ENCODE results near the gene RPP25L. TPM values are rescaled to one million over a fixed set of nuclear protein-coding genes. Genes with fewer than 3 reads are reported as not detected.

The RPP25L gene
- total RNA-seq, 4 donors from 2014 or later, result 25.1 to 37.4 (median 28.0) TPM

GRCh38 chr9:34565856-34566255 is 46.0 kb downstream of the RPP25L start:
- no peak for DNase-seq
- H3K4me3 ChIP-seq, result no peak overlapping the region
- 70 to 76% methylated on average over 5 to 8 of the region's 8 CpGs for WGBS, 2 donors
- no peaks in the 10 kb centered on the region for H3K36me3 ChIP-seq
- H3K27ac ChIP-seq, result no peak overlapping the region
- TF ChIP-seq POLR2A (IDR thresholded peaks at IDR 0.05), result no peak
- TF ChIP-seq, protein P1, sequence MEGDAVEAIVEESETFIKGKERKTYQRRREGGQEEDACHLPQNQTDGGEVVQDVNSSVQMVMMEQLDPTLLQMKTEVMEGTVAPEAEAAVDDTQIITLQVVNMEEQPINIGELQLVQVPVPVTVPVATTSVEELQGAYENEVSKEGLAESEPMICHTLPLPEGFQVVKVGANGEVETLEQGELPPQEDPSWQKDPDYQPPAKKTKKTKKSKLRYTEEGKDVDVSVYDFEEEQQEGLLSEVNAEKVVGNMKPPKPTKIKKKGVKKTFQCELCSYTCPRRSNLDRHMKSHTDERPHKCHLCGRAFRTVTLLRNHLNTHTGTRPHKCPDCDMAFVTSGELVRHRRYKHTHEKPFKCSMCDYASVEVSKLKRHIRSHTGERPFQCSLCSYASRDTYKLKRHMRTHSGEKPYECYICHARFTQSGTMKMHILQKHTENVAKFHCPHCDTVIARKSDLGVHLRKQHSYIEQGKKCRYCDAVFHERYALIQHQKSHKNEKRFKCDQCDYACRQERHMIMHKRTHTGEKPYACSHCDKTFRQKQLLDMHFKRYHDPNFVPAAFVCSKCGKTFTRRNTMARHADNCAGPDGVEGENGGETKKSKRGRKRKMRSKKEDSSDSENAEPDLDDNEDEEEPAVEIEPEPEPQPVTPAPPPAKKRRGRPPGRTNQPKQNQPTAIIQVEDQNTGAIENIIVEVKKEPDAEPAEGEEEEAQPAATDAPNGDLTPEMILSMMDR (IDR thresholded peaks at IDR 0.05), result no peak
- H3K27me3 ChIP-seq, result peaks cover 0 to 60% (median 0%) of the 10 kb centered on the region in 4 donors
- peaks cover 0 to 4% (median 0%) of the 10 kb centered on the region in 3 donors for H3K4me1 ChIP-seq
- H3K9me3 ChIP-seq, result no peaks in the 10 kb centered on the region
- intact Hi-C loops (cut with DNase I), result no loop called here

DNA sequence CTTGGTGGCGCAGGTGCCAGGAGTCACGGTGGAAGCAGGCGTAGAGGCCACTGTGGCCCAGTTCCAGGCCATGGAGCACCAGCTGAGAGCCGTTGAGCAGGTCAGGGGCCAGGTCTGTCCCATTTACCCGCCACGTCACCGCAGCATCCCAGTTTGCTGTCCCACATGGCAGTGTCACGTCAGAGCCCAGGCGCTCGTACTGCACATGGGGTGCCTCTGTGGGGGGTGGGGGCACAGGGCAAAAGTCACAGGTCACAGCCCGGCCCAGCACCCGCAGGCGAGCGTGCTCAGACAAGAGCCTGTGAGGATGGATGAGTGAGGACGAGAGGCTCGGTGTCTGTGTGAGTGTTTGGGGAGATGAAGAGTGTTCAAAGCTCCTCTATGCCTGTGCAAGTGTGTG is 47.3 kb downstream of the RPP25L start:
- H3K9me3 ChIP-seq, result no peaks in the 10 kb centered on the region
- no peak for DNase-seq
- H3K36me3 ChIP-seq, result no peaks in the 10 kb centered on the region
- H3K27me3 ChIP-seq, result peaks cover 0 to 72% (median 2%) of the 10 kb centered on the region in 4 donors
- TF ChIP-seq POLR2A (IDR thresholded peaks at IDR 0.05), result no peak
- TF ChIP-seq, protein P1 (IDR thresholded peaks at IDR 0.05), result no peak
- peaks cover 0 to 10% (median 0%) of the 10 kb centered on the region in 3 donors for H3K4me1 ChIP-seq
- WGBS, 2 donors, result 89 to 90% methylated on average over 9 to 14 of the region's 16 CpGs
- H3K4me3 ChIP-seq, result no peak overlapping the region
- no peak overlapping the region for H3K27ac ChIP-seq
- intact Hi-C loops (cut with DNase I), result no loop called here

- TF ChIP-seq, protein P1 (IDR thresholded peaks at IDR 0.05), result no peak
- no peak for TF ChIP-seq POLR2A (IDR thresholded peaks at IDR 0.05)
- Histone ChIP-seq H3K4me1 (peaks cover 0 to 19% (median 0%) of the 10 kb centered on the region in 3 donors), H3K9me3 (no peaks in the 10 kb centered on the region), H3K27me3 (peaks cover 0 to 82% (median 3%) of the 10 kb centered on the region in 4 donors), H3K4me3 (no peak overlapping the region), H3K27ac (no peak overlapping the region), H3K36me3 (no peaks in the 10 kb centered on the region)
- WGBS, 2 donors, result 54 to 65% methylated on average over 5 of the region's 5 CpGs
- intact Hi-C loops (cut with DNase I), result no loop called here
- no peak for DNase-seq
These were observed 48.6 kb downstream of the RPP25L start for GRCh38 chr9:34563262-34563661.

- Histone ChIP-seq H3K27ac (no peak overlapping the region), H3K9me3 (no peaks in the 10 kb centered on the region), H3K4me1 (peaks cover 0 to 19% (median 0%) of the 10 kb centered on the region in 3 donors), H3K36me3 (no peaks in the 10 kb centered on the region), H3K4me3 (no peak overlapping the region), H3K27me3 (peaks cover 0 to 82% (median 3%) of the 10 kb centered on the region in 4 donors)
- WGBS, 2 donors, result 67 to 80% methylated on average over 5 to 6 of the region's 7 CpGs
- intact Hi-C loops (cut with DNase I), result no loop called here
- no peak for DNase-seq
- TF ChIP-seq POLR2A (IDR thresholded peaks at IDR 0.05), result no peak
- TF ChIP-seq, protein P1 (IDR thresholded peaks at IDR 0.05), result peak in 4 of 6 experiments; percentile 20 to 54 (median 32)
These were observed 49.7 kb downstream of the RPP25L start for GRCh38 chr9:34562135-34562745.

- TF ChIP-seq, protein P1 (IDR thresholded peaks at IDR 0.05), result no peak
- no peak for TF ChIP-seq POLR2A (IDR thresholded peaks at IDR 0.05)
- no peak for DNase-seq
- H3K4me1 ChIP-seq, result peaks cover 0 to 19% (median 0%) of the 10 kb centered on the region in 3 donors
- H3K9me3 ChIP-seq, result no peaks in the 10 kb centered on the region
- H3K4me3 ChIP-seq, result no peak overlapping the region
- intact Hi-C loops (cut with DNase I), result no loop called here
- H3K27ac ChIP-seq, result no peak overlapping the region
- peaks cover 0 to 73% (median 3%) of the 10 kb centered on the region in 4 donors for H3K27me3 ChIP-seq
- no peaks in the 10 kb centered on the region for H3K36me3 ChIP-seq
- 71 to 79% methylated on average over 10 to 16 of the region's 21 CpGs for WGBS, 2 donors
These were observed 51.2 kb downstream of the RPP25L start for GRCh38 chr9:34560599-34561214.

Data from esophagus squamous epithelium (tissue), 5 donors.